ENCODE data around the gene EFNA2.

Gene EFNA2

GRCh38 chr19:1284293-1284978, 1.2 kb upstream of the EFNA2 start:
- H3K4me3 ChIP-seq (ENCODE audit: low read depth, low read length), result no peak overlapping the region
- no peak for DNase-seq (ENCODE audit: low read depth)
- TF ChIP-seq CTCF (IDR thresholded peaks at IDR 0.05; ENCODE audit: insufficient read depth, low read depth, low read length, missing control alignments), result no peak

- H3K4me3 ChIP-seq (ENCODE audit: low read depth, low read length), result no peak overlapping the region
- TF ChIP-seq CTCF (IDR thresholded peaks at IDR 0.05; ENCODE audit: insufficient read depth, low read depth, low read length, missing control alignments), result no peak
- DNase-seq (ENCODE audit: low read depth), result no peak
Measured at GRCh38 chr19:1284979-1285736, 515 bp upstream of the EFNA2 start.

DNA sequence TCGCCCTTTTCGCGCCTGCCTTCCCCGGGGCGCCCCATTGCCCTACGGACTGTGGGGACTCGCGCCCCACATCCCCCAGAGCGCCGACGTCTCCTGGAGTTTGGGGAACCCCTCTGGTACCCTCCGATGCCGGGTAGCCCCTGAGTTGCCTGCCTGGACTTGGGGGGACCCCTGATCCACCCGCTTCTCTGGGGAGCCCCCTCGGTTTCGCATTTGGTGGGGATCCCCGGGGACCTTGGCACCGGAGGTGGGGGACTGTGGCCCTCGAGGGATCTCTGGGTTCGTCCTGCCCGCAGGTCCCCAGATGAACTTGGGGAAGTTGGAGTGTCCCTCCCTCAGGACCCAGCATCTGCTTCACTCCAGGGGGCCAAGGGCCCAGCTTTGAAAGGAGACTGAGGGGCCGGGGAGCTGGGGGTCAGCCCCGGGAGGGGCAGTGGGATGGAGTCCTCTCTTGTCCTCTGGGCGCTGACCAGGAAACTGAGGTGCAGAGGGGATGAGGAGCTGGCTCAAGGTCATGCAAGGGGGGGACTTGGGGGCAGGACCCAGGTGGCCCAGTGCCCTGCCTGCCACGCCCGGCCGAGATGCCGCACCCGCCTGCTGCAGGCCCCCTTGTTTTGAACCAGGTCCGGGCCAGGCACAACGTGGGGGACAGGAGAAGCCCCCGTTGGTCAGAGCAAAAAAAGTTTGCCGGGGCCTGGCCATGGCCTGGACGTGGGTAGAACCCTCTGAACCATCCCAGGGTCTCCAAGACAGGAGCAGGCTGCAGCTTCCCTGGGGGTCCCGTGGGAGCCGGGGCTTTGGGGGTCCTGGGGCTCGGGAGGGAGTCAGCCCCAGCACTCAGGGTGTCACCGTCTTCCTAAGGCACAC, 1.0 kb downstream of the EFNA2 start:
- DNase-seq (ENCODE audit: low read depth), result no peak
- no peak overlapping the region for H3K4me3 ChIP-seq (ENCODE audit: low read depth, low read length)
- no peak for TF ChIP-seq CTCF (IDR thresholded peaks at IDR 0.05; ENCODE audit: insufficient read depth, low read depth, low read length, missing control alignments)

DNA sequence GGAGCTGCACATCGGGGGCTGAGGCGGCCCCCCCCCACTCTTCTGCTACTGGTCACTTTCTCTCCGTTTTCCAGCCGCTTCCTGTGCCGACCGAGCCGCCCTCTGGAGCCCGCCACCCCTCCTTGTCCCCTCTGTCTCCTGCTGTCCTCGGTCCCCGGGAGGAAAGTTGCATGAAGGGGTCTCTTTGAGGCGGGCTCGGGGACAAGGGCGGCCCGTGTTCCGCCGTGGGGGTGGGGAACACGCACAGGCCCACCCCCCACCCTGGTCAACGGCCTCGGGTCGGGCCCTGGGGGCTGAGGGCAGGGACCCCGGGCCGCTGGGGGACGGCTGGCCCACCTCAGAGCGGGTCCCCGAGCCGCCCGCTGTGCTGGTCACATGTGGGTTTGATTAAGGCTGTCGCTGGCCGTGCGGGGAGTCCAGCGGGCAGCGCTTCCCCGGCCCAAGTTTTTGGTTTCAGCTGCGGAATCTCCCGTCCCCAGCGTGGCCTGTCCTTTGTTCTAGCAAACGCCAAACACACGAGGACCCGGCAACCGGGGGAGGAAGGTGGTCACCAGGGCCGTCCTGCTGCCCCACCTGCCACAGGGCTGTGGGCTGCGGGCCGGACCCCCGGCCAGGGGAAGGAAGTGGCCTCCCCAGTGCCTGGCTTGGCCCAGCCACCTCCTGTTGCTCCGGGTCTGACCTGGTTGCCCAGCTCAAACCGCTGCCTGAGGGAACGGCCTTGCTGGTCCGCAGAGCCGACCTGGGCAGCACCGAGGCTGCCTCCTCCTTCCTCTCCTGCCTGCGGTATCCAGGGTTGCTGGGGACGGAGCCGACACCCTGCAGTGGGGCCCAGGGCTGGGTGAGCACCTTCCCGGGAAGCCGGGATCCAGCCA, 1.9 kb downstream of the EFNA2 start:
- no peak overlapping the region for H3K4me3 ChIP-seq (ENCODE audit: low read depth, low read length)
- no peak for DNase-seq (ENCODE audit: low read depth)
- TF ChIP-seq CTCF (IDR thresholded peaks at IDR 0.05; ENCODE audit: insufficient read depth, low read depth, low read length, missing control alignments), result no peak

- H3K4me3 ChIP-seq (ENCODE audit: low read depth, low read length), result no peak overlapping the region
- DNase-seq (ENCODE audit: low read depth), result no peak
- TF ChIP-seq CTCF (IDR thresholded peaks at IDR 0.05; ENCODE audit: insufficient read depth, low read depth, low read length, missing control alignments), result no peak
Measured at GRCh38 chr19:1288226-1288612, 2.5 kb downstream of the EFNA2 start.
